ENCODE results near the gene CRYBB1. TPM values are rescaled to one million over a fixed set of nuclear protein-coding genes. Genes with fewer than 3 reads are reported as not detected.

The CRYBB1 gene
- total RNA-seq, 4 donors from 2014 or later, result not detected

GRCh38 chr22:26567610-26568009, 50.2 kb downstream of the CRYBB1 start:
- 51% methylated on average over 2 of the region's 2 CpGs for WGBS
- H3K27ac ChIP-seq, result peak overlapping the region; percentile 18
- DNase-seq (ENCODE audit: low spot score in 2 of 2), result no peak
- peaks cover 42% of the 10 kb centered on the region for H3K4me1 ChIP-seq
- no peaks in the 10 kb centered on the region for H3K9me3 ChIP-seq
- H3K36me3 ChIP-seq, result no peaks in the 10 kb centered on the region
- TF ChIP-seq POLR2A (IDR thresholded peaks at IDR 0.05) (no peak), EP300 (IDR thresholded peaks at IDR 0.05) (no peak), CTCF (IDR thresholded peaks at IDR 0.05) (no peak), POLR2AphosphoS5 (IDR thresholded peaks at IDR 0.05) (no peak)
- no peaks in the 10 kb centered on the region for H3K27me3 ChIP-seq
- no peak overlapping the region for H3K4me3 ChIP-seq

GRCh38 chr22:26566994-26567393, 50.8 kb downstream of the CRYBB1 start:
- H3K4me1 ChIP-seq, result peaks cover 46% of the 10 kb centered on the region

GRCh38 chr22:26565889-26566288, 51.9 kb downstream of the CRYBB1 start:
- WGBS, result 76% methylated on average over 8 of the region's 8 CpGs
- DNase-seq (ENCODE audit: low spot score in 2 of 2), result no peak
- H3K36me3 ChIP-seq, result no peaks in the 10 kb centered on the region
- no peak overlapping the region for H3K4me3 ChIP-seq
- no peaks in the 10 kb centered on the region for H3K9me3 ChIP-seq
- TF ChIP-seq POLR2A (IDR thresholded peaks at IDR 0.05), result no peak
- no peak for TF ChIP-seq EP300 (IDR thresholded peaks at IDR 0.05)
- TF ChIP-seq POLR2AphosphoS5 (IDR thresholded peaks at IDR 0.05), result no peak
- H3K27me3 ChIP-seq, result no peaks in the 10 kb centered on the region
- H3K27ac ChIP-seq, result no peak overlapping the region
- peaks cover 51% of the 10 kb centered on the region for H3K4me1 ChIP-seq

More at GRCh38 chr22:26566994-26567393, 50.8 kb downstream of the CRYBB1 start:
- H3K4me3 ChIP-seq, result no peak overlapping the region
- no peak for DNase-seq (ENCODE audit: low spot score in 2 of 2)
- no peaks in the 10 kb centered on the region for H3K36me3 ChIP-seq
- no peaks in the 10 kb centered on the region for H3K9me3 ChIP-seq
- TF ChIP-seq EP300 (IDR thresholded peaks at IDR 0.05) (no peak), POLR2A (IDR thresholded peaks at IDR 0.05) (no peak), POLR2AphosphoS5 (IDR thresholded peaks at IDR 0.05) (no peak), CTCF (IDR thresholded peaks at IDR 0.05) (no peak)
- H3K27ac ChIP-seq, result no peak overlapping the region
- no peaks in the 10 kb centered on the region for H3K27me3 ChIP-seq
- 100% methylated on average over 1 of the region's 3 CpGs for WGBS

- Histone ChIP-seq H3K4me1 (peaks cover 48% of the 10 kb centered on the region), H3K36me3 (no peaks in the 10 kb centered on the region), H3K27ac (no peak overlapping the region), H3K9me3 (no peaks in the 10 kb centered on the region), H3K4me3 (no peak overlapping the region), H3K27me3 (no peaks in the 10 kb centered on the region)
- DNase-seq (ENCODE audit: low spot score in 2 of 2), result no peak
- no peak for TF ChIP-seq EP300 (IDR thresholded peaks at IDR 0.05)
- no peak for TF ChIP-seq POLR2A (IDR thresholded peaks at IDR 0.05)
- 65% methylated on average over 5 of the region's 6 CpGs for WGBS
These were observed 52.6 kb downstream of the CRYBB1 start for GRCh38 chr22:26565181-26565580.

GRCh38 chr22:26564672-26565071, 53.2 kb downstream of the CRYBB1 start:
- Histone ChIP-seq H3K36me3 (no peaks in the 10 kb centered on the region), H3K4me1 (peaks cover 44% of the 10 kb centered on the region), H3K27ac (no peak overlapping the region), H3K27me3 (no peaks in the 10 kb centered on the region), H3K9me3 (no peaks in the 10 kb centered on the region), H3K4me3 (no peak overlapping the region)
- WGBS, result 83% methylated on average over 3 of the region's 3 CpGs
- TF ChIP-seq POLR2AphosphoS5 (IDR thresholded peaks at IDR 0.05), result no peak
- no peak for TF ChIP-seq EP300 (IDR thresholded peaks at IDR 0.05)
- TF ChIP-seq POLR2A (IDR thresholded peaks at IDR 0.05), result no peak
- TF ChIP-seq CTCF (IDR thresholded peaks at IDR 0.05), result no peak
- DNase-seq (ENCODE audit: low spot score in 2 of 2), result no peak

GRCh38 chr22:26564181-26564580, 53.6 kb downstream of the CRYBB1 start:
- Histone ChIP-seq H3K27ac (no peak overlapping the region), H3K27me3 (no peaks in the 10 kb centered on the region), H3K4me1 (peaks cover 44% of the 10 kb centered on the region), H3K36me3 (no peaks in the 10 kb centered on the region), H3K9me3 (no peaks in the 10 kb centered on the region), H3K4me3 (no peak overlapping the region)
- TF ChIP-seq POLR2A (IDR thresholded peaks at IDR 0.05) (no peak), EP300 (IDR thresholded peaks at IDR 0.05) (no peak), CTCF (IDR thresholded peaks at IDR 0.05) (no peak), POLR2AphosphoS5 (IDR thresholded peaks at IDR 0.05) (no peak)
- 100% methylated on average over 1 of the region's 8 CpGs for WGBS
- no peak for DNase-seq (ENCODE audit: low spot score in 2 of 2)
